ENCODE measurements around the gene GLI2. TPM values are rescaled to one million over a fixed set of nuclear protein-coding genes. Genes with fewer than 3 reads are reported as not detected.
A peak's percentile ranks its signal among the peaks of the same experiment; 100 is the strongest.

GLI2 gene
- total RNA-seq, 2 donors from 2014 or later: 17.0 to 24.2 TPM

DNA sequence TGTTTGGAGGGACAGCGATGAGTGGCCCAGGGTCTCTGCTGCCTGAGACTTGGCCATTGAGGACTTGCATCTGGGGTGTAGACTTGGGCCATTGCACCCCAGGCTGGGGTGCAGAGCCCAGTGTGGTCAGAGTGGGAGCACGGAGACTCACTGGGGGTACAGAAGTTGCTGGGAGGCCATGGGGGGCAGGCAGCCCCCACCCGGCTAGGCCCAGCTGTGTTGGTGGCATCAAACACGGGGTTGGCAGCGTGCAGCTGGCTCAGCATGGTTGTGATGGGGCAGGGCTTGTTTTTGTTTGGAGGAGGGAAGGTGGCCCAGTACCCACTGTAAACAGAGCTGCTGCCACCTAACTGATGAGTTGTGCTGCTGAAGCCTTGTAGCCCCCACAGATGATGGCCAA lies 42.1 kb downstream of the GLI2 start:
- Histone ChIP-seq H3K9me3 (ENCODE audit: control insufficient read depth, low read length) (no peaks in the 10 kb centered on the region), H3K4me1 (ENCODE audit: control insufficient read depth, insufficient read depth, low read length) (no peaks in the 10 kb centered on the region), H3K9ac (ENCODE audit: extremely low read depth, low read length, poor library complexity, severe bottlenecking) (no peak overlapping the region), H3K4me3 (ENCODE audit: low read length) (no peak overlapping the region), H3K27me3 (ENCODE audit: control insufficient read depth, insufficient read depth, low read length, poor library complexity, severe bottlenecking) (no peaks in the 10 kb centered on the region), H3K36me3 (ENCODE audit: control insufficient read depth, insufficient read depth, low read length) (no peaks in the 10 kb centered on the region), H3K27ac (ENCODE audit: low read depth, low read length) (no peak overlapping the region)
- Mint-ChIP-seq H3K36me3 (ENCODE audit: low read depth) (peaks cover 3% of the 10 kb centered on the region), H3K27ac (no peak overlapping the region), H3K4me3 (no peak overlapping the region), H3K4me1 (peaks cover 15% of the 10 kb centered on the region), H3K27me3 (ENCODE audit: insufficient read depth) (no peaks in the 10 kb centered on the region), H3K9me3 (no peaks in the 10 kb centered on the region)
- peak; percentile 36 for DNase-seq
- TF ChIP-seq, protein P1, sequence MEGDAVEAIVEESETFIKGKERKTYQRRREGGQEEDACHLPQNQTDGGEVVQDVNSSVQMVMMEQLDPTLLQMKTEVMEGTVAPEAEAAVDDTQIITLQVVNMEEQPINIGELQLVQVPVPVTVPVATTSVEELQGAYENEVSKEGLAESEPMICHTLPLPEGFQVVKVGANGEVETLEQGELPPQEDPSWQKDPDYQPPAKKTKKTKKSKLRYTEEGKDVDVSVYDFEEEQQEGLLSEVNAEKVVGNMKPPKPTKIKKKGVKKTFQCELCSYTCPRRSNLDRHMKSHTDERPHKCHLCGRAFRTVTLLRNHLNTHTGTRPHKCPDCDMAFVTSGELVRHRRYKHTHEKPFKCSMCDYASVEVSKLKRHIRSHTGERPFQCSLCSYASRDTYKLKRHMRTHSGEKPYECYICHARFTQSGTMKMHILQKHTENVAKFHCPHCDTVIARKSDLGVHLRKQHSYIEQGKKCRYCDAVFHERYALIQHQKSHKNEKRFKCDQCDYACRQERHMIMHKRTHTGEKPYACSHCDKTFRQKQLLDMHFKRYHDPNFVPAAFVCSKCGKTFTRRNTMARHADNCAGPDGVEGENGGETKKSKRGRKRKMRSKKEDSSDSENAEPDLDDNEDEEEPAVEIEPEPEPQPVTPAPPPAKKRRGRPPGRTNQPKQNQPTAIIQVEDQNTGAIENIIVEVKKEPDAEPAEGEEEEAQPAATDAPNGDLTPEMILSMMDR (conservative IDR thresholded peaks at IDR 0.05): no peak
- 92% methylated on average over 5 of the region's 5 CpGs; no CpG with 5 or more reads in 1 of the 2 experiments for WGBS, 2 experiments (ENCODE audit: insufficient coverage in 1 of 2, insufficient read length in 1 of 2)

GRCh38 chr2:120778244-120778643 lies 42.6 kb downstream of the GLI2 start:
- WGBS, 2 experiments (ENCODE audit: insufficient coverage in 1 of 2, insufficient read length in 1 of 2): 90 to 94% methylated on average over 7 to 12 of the region's 12 CpGs
- Histone ChIP-seq H3K9ac (ENCODE audit: extremely low read depth, low read length, poor library complexity, severe bottlenecking) (no peak overlapping the region), H3K27ac (ENCODE audit: low read depth, low read length) (no peak overlapping the region), H3K9me3 (ENCODE audit: control insufficient read depth, low read length) (no peaks in the 10 kb centered on the region), H3K36me3 (ENCODE audit: control insufficient read depth, insufficient read depth, low read length) (no peaks in the 10 kb centered on the region), H3K4me3 (ENCODE audit: low read length) (no peak overlapping the region), H3K27me3 (ENCODE audit: control insufficient read depth, insufficient read depth, low read length, poor library complexity, severe bottlenecking) (no peaks in the 10 kb centered on the region), H3K4me1 (ENCODE audit: control insufficient read depth, insufficient read depth, low read length) (no peaks in the 10 kb centered on the region)
- H3K36me3 Mint-ChIP-seq (ENCODE audit: low read depth): peaks cover 3% of the 10 kb centered on the region
- H3K27ac Mint-ChIP-seq: no peak overlapping the region
- peak; percentile 48 for DNase-seq
- TF ChIP-seq, protein P1 (conservative IDR thresholded peaks at IDR 0.05): no peak
- H3K4me1 Mint-ChIP-seq: peaks cover 16% of the 10 kb centered on the region
- no peaks in the 10 kb centered on the region for H3K9me3 Mint-ChIP-seq
- no peak overlapping the region for H3K4me3 Mint-ChIP-seq
- no peaks in the 10 kb centered on the region for H3K27me3 Mint-ChIP-seq (ENCODE audit: insufficient read depth)

- Mint-ChIP-seq H3K36me3 (ENCODE audit: low read depth) (peaks cover 1% of the 10 kb centered on the region), H3K4me1 (peaks cover 25% of the 10 kb centered on the region), H3K9me3 (no peaks in the 10 kb centered on the region), H3K4me3 (no peak overlapping the region), H3K27ac (peak overlapping the region; percentile 88), H3K27me3 (ENCODE audit: insufficient read depth) (peaks cover 10% of the 10 kb centered on the region)
- TF ChIP-seq, protein P1 (conservative IDR thresholded peaks at IDR 0.05): peak; percentile 64
- 74 to 79% methylated on average over 6 to 13 of the region's 13 CpGs for WGBS, 2 experiments (ENCODE audit: insufficient coverage in 1 of 2, insufficient read length in 1 of 2)
- Histone ChIP-seq H3K4me1 (ENCODE audit: control insufficient read depth, insufficient read depth, low read length) (no peaks in the 10 kb centered on the region), H3K27ac (ENCODE audit: low read depth, low read length) (peak overlapping the region; percentile 12), H3K27me3 (ENCODE audit: control insufficient read depth, insufficient read depth, low read length, poor library complexity, severe bottlenecking) (no peaks in the 10 kb centered on the region), H3K4me3 (ENCODE audit: low read length) (no peak overlapping the region), H3K36me3 (ENCODE audit: control insufficient read depth, insufficient read depth, low read length) (no peaks in the 10 kb centered on the region), H3K9me3 (ENCODE audit: control insufficient read depth, low read length) (no peaks in the 10 kb centered on the region), H3K9ac (ENCODE audit: extremely low read depth, low read length, poor library complexity, severe bottlenecking) (no peak overlapping the region)
- peak; percentile 82 for DNase-seq
Measured at GRCh38 chr2:120779781-120780283, 44.2 kb downstream of the GLI2 start.
